ENCODE results near the gene PNMA8A. TPM values are rescaled to one million over a fixed set of nuclear protein-coding genes. Genes with fewer than 3 reads are reported as not detected.

Gene PNMA8A
- total RNA-seq, 4 donors from 2014 or later = 0.72 to 3.5 (median 1.0) TPM

DNA sequence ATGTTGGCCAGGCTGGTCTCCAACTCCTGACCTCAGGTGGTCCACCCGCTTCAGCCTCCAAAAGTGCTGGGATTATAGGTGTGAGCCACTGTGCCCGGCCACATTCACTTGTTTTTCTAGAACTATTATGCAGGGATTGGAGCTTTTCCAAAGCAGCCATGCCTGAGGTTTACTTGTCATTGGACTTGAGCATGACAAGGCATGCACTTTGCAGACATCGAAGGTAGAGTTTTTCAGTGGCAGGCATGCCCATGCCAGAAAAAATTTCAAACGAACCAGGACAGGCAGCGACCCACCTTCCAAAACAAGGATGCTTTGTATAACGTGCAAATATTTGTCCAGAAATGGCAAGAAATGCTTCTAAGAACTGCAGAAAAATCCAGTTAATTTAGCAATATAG is 17.7 kb downstream of the PNMA8A start:
- DNase-seq (ENCODE audit: low spot score) = no peak
- ATAC-seq (ENCODE audit: low FRiP score) = no peak

DNA sequence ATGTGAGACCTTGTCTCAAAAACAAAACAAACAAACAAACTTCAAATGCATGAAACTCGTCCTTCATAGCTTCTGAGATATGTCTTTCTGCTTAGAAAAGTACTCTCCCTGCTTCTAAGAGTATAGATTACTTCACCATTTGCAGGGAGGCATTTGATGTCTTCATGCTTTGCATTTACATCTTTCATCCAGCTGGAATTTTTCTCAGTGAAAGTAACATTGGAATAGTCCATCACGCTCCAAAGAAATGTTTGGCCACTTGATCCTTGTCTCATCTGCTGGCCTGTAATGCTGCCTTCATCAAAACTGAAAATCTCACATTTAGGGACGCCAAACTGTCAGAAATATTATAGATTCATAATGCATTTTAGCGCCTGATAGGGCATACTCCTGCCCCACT is 19.2 kb downstream of the PNMA8A start:
- DNase-seq (ENCODE audit: low spot score) (no peak), ATAC-seq (ENCODE audit: low FRiP score) (no peak)
- TF ChIP-seq, protein P1, sequence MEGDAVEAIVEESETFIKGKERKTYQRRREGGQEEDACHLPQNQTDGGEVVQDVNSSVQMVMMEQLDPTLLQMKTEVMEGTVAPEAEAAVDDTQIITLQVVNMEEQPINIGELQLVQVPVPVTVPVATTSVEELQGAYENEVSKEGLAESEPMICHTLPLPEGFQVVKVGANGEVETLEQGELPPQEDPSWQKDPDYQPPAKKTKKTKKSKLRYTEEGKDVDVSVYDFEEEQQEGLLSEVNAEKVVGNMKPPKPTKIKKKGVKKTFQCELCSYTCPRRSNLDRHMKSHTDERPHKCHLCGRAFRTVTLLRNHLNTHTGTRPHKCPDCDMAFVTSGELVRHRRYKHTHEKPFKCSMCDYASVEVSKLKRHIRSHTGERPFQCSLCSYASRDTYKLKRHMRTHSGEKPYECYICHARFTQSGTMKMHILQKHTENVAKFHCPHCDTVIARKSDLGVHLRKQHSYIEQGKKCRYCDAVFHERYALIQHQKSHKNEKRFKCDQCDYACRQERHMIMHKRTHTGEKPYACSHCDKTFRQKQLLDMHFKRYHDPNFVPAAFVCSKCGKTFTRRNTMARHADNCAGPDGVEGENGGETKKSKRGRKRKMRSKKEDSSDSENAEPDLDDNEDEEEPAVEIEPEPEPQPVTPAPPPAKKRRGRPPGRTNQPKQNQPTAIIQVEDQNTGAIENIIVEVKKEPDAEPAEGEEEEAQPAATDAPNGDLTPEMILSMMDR (IDR thresholded peaks at IDR 0.05) = no peak

More for the DNA sequence above, 17.7 kb downstream of the PNMA8A start:
- TF ChIP-seq, protein P1 (IDR thresholded peaks at IDR 0.05) = no peak

DNA sequence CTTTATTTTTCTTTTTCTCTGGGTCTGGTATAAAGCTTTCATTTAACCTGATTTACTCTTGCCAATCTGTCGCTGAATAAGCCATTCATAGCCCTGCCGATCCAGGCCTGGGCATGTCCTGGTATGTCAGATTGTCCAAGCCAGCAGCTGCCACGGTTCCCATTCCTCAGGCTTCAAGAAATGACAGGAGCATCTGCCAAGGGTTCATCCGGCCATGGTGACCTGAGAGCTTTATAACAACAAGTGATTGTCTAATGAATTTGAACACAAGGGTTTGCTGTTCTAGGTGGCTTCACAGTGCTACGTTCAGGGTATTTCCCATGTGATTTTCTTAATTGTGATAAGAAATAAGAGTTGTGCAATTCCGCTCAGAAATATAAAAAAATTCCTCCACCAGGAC is 20.0 kb downstream of the PNMA8A start:
- ATAC-seq (ENCODE audit: low FRiP score) (no peak), DNase-seq (ENCODE audit: low spot score) (no peak)
- TF ChIP-seq, protein P1 (IDR thresholded peaks at IDR 0.05) = no peak

GRCh38 chr19:46450737-46451136 is 20.6 kb downstream of the PNMA8A start:
- ATAC-seq (ENCODE audit: low FRiP score) = no peak
- TF ChIP-seq, protein P1 (IDR thresholded peaks at IDR 0.05) = no peak
- DNase-seq (ENCODE audit: low spot score) = no peak

- no peak for ATAC-seq (ENCODE audit: low FRiP score)
These were observed 22.1 kb downstream of the PNMA8A start for GRCh38 chr19:46449228-46449627.

DNA sequence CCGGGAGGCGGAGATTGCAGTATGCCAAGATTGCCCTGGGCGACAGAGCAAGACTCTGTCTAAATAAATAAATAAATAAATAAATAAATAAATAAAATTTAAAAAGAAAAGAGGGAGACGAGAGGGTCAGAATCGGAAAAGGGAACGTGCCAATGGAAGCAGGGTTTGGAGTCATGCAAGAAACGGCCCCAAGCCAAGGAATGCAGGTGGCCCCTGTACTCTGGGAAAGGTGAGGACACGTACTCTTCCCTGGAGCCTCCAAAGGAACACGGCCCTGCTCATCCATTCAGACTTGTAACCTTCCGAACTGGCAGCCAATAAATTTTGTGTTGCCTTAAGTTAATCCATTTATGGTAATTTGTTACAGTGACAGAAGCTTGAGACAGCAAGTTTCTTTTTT is 22.8 kb downstream of the PNMA8A start:
- ATAC-seq (ENCODE audit: low FRiP score) (no peak), DNase-seq (ENCODE audit: low spot score) (no peak)
- TF ChIP-seq, protein P1 (IDR thresholded peaks at IDR 0.05) = no peak

More at GRCh38 chr19:46449228-46449627, 22.1 kb downstream of the PNMA8A start:
- DNase-seq (ENCODE audit: low spot score) = no peak
- TF ChIP-seq, protein P1 (IDR thresholded peaks at IDR 0.05) = no peak

- TF ChIP-seq, protein P1 (IDR thresholded peaks at IDR 0.05) = no peak
- ATAC-seq (ENCODE audit: low FRiP score) (no peak), DNase-seq (ENCODE audit: low spot score) (no peak)
These were observed 23.5 kb downstream of the PNMA8A start for GRCh38 chr19:46447824-46448223.

Data from omental fat pad (tissue), 4 donors.